ENCODE results near the gene MRPL27.

The MRPL27 gene

GRCh38 chr17:50382931-50383330 is 9.9 kb upstream of the MRPL27 start:
- no peak for DNase-seq (ENCODE audit: low read depth)

- DNase-seq (ENCODE audit: low read depth): no peak
These were observed 8.9 kb upstream of the MRPL27 start for GRCh38 chr17:50381920-50382319.

DNA sequence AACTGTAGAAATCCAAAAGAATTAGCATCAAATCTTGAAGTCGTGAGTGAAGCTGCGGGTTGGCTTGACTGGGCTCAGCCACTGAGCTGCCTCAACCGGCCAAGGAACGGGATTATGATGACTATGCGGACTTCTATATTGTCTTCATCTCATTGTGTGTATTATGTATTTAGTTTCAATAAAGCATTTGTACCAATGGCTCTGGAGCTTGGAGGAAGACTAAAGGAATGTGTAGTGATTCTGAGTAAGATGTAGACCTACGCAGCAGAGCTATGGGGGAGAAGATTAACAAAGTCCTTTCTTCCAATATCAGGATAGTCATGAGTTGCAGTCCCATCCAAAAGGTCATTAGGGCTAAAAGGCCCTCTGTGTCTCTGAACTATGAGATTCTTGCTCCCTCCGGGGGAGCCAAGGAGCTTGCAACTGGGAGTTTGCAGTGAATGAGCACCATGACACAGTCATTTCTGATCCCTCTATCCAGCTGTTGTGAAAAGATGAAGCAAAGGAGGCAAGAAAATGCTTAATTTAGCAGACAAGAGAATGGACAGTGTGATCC is 8.4 kb upstream of the MRPL27 start:
- DNase-seq (ENCODE audit: low read depth): no peak

DNA sequence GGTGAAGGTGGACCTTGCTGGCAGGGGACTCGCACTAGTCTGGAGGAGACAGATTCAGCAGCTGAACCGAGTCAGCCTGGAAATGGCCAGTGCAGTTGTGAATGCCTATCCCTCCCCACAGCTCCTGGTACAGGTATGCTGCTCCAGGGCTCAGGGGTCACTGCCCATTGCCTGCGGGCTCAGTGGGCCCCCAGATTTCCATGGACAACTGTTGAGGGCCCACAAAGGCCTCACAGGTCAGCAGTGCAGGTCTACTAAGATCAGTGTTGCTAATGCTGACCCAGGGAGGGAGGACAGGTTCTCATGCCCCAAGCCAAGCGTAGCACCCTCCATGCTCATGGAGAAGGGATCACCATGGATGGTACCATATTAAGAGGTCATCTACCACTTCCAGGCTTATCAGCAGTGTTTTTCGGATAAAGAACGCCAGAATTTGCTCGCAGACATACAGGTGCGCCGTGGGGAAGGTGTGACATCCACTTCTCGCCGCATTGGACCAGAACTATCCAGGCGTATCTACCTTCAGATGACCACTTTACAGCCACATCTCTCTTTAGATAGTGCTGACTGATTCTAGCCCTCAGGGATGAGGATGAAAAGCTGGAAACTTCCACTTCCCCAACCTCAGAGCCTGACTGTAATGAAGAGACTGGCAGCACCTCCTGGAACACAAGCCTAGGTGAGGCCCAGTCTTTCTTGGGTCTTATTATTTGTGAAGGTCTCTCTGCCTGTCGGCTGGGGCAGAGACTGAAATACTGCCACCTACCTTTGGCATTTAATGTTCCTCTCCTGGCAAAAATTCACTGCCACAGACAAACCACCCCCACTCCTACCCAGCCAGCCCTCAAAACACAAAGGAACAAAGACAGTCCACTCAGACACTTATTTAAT is 7.6 kb upstream of the MRPL27 start:
- DNase-seq (ENCODE audit: low read depth): no peak

DNA sequence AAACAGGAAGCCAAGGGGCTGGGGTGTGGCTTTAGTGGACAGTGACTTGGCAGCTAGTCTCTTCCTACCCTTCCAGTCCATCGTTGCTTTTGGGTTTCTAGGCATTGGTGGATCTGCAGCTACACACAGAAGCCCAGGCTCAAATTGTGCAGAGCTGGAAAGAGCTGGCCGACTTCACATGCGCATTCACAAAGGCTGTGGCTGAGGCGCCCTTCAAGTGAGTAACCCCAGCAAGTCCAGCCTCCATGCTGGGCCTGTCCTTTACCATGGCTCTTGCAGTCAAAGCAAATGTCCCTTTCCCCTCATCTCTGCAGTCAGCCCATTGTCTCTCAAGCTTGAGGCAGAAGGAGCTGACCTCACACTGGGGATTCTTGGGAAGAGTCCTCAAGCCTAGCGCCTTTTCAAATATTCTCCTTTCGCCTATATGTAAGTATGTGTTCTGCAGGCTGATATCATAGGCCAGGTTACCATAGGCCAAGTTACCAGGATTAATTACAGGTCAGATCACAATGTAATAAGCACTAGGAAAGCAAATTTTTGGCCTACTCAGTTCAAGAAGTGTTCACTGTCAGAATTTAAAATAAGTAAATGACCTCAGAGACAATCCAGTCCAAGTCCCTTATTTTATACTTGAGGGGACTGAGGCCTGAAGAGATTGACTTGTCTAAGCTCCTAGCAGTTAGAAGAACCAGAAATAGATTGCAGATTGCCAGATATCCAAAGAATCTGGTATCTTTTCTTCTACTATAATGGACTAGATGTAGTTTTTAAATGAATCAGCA is 6.6 kb upstream of the MRPL27 start:
- no peak for DNase-seq (ENCODE audit: low read depth)

DNA sequence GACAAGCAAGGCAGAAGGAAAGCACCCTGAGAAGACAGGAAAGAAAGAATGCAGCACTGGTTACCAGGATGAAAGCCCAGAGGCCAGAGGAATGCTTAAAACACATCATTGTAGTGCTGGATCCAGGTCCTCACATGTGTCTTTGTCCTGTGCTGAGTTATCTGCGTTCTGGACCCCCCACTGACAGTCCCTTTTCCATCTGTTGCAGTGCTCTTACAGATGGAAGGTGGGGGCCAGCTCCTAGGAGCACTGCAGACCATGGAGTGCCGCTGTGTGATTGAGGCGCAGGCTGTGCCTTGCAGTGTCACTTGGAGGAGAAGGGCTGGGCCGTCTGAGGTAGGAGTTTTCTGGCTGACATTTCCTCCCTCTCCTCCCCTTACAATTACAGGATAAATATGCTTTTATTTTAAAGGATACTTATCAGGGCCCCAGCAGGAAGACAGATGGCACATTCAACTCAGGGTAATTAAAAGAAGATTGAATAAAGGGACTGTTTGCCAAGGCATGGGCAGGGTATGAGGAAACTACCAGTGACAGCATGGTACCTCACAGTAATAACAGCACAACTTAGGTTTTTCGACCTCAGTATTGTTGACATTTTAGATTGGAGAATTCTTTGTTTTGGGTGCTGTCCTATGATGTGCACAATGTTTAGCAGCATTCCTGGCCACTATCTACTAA is 3.0 kb upstream of the MRPL27 start:
- no peak for DNase-seq (ENCODE audit: low read depth)

GRCh38 chr17:50373705-50374104 is 721 bp upstream of the MRPL27 start:
- no peak for DNase-seq (ENCODE audit: low read depth)

DNA sequence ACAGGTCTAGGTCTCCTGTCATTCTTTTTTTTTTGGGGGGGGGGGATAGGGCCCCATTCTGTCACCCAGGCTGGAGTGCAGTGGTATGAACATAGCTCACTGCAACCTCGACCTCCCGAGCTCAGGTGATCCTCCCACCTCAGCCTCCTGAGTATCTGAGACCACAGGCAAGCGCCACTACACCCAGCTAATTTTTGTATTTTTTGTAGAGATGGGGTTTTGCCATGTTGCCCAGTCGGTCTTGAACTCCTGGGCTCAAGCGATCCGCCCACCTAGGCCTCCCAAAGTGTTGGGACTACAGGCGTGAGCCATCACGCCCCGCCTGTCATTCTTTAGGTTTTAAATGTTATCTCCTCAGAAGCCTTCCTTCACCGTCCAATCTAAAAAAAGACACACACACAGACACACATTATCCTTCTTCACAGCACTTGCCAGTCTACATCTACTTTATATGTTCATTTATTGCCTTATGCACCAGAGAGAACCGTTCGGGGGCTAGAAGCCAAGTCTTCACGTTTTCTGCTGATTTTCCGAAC is 694 bp downstream of the MRPL27 start:
- DNase-seq (ENCODE audit: low read depth): no peak

GRCh38 chr17:50371526-50371925 is 1.5 kb downstream of the MRPL27 start:
- DNase-seq (ENCODE audit: low read depth): no peak

GRCh38 chr17:50370052-50370451 is 2.9 kb downstream of the MRPL27 start:
- no peak for DNase-seq (ENCODE audit: low read depth)

- DNase-seq (ENCODE audit: low read depth): no peak
These were observed 5.6 kb downstream of the MRPL27 start for GRCh38 chr17:50367401-50367800.

DNA sequence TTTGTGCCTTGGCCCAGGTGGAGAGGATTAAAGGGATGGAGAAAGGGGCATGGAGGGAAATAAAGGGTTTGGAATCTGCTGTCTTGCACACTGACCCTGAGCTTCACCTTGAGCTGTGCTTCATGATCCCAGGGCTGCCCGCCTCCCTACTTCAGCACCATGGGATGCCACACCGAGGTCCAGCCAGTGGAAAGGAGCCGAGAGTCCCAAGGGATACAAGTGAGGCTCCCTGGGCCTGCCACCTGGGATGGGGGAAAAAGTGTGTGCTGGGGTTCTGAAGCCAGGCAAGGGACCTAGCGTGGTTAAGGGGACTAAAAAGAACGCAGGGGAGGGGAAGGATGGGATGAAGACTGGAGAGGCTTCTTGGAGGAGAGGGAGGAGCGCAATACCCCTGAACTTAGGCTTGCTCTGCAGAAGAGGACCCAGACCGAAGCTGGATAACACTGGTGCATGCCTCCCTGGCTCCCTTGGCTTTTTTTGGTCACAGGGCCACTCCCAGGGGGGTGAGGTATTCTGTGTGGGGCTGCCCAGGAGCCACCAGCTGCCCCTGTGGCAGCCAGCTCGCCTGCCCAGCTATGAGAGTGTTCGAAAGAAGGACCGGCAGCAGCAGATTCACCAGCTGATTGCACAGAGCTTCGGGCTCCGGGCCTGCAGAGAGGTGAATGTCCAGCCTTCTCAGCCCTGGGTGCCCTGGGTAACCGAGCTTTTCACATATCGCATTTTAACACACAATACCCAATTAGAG is 7.2 kb downstream of the MRPL27 start:
- DNase-seq (ENCODE audit: low read depth): no peak

- no peak for DNase-seq (ENCODE audit: low read depth)
These were observed 7.8 kb downstream of the MRPL27 start for GRCh38 chr17:50365165-50365564.

GRCh38 chr17:50364715-50365114 is 8.3 kb downstream of the MRPL27 start:
- DNase-seq (ENCODE audit: low read depth): no peak

DNA sequence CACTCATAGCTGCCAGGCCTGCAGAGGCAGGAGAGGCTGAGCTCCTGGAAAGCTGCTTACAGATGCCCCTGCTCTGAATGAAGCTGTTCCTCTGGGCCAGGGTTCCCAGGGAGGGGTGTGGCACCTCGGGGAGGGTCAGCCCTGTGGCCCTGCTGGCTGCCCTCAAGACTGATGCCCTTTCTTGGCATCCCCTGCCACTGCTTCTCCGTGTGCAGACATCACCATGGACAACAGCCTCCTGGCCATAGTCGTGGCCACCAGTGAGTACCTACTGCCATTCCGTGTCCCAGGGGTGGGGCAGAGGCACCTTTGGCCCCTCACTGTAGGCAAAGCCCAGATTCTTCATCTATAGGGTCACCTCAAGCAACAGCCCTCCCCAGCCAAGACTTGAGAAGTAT is 8.9 kb downstream of the MRPL27 start:
- no peak for DNase-seq (ENCODE audit: low read depth)

GRCh38 chr17:50363217-50364060 is 9.5 kb downstream of the MRPL27 start:
- no peak for DNase-seq (ENCODE audit: low read depth)

- no peak for DNase-seq (ENCODE audit: low read depth)
These were observed 10.3 kb downstream of the MRPL27 start for GRCh38 chr17:50362661-50363060.

DNA sequence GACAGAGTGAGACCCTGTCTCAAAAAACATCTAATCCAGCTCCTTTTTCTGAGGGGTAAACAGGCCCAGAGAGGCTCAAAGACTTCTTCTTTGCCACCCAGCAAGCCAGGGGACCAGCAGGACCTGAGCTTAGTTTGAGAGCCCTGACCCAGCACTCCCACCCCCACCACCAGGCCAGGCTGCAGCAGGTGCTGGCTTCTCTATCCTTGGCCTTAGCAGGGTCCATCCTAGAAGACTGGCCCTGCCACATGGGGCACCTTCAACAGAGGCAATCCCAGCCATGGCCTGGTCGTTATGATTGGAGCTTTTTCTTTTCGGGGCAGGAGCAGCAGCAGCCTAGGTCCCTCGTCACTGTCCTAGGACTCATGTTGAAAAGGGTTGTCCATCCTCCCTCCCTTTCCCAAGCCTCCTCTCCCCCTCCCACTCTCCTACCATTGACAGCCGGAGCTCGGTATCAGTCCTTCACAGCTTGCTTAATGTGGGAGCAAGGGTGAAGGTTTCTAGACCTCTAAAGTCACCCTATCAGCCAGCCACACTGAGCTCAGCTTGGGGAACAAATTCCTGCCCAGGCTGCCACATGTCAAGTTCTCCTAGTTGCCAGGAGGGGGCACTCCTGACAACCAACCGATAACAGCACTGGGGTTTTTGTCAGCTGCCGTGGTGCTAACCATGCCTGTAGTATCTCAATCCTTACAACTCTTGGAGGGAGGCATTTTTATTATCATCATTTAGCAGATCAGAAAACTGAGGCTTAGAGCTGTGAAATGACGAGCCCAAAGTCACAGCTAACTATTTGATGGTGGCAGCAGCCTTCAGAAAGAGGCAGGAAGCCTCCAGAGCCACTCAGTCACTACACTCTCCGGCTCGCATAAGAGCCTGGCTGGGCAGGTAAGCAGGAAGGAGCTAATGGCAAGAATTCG is 11.2 kb downstream of the MRPL27 start:
- DNase-seq (ENCODE audit: low read depth): peak; percentile 37

DNA sequence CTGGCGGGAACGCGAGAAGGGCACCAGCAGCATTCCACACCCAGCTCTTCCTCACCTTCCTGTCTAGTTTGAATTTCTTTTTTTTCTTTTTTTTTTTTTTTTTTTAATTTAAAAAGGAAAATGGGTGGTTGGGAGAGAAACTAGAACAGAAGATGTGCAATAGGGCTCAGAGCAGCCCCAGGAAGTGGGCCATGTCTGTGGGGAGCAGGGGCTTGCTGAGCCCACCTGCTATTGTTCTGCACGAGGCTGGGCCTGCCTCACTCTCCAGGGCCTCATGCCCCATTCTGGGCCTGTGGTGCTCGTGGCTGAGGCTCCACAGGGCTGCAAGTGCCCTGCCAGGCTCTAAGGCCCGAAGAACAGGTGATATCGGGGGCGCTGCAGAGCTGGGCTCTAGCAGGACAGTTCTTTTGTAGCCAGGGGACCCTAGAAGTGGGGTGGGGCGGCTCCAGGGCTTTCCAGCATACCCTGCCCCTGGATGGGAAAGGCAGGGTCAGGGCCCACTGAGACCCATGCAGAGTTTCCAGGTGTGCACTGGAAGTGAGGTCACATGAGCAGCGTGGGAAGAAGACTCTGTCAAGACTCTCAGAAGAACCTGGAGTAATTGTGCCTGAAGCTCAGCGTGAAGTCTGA is 12.4 kb downstream of the MRPL27 start:
- no peak for DNase-seq (ENCODE audit: low read depth)

Measured in activated T-helper 9 cell treated with anti-CD3 and anti-CD28 coated beads, Interleukin-2, amount 50 U/mL, for 16 hours (primary cell).